HepG2 (cell line): ENCODE measurements around the gene ZNF48. TPM values are rescaled to one million over a fixed set of nuclear protein-coding genes. Genes with fewer than 3 reads are reported as not detected.

ENCODE experiments used
- ATAC-seq: fragments of 200-7000 bp; cut with Tn5 transposase; 3 replicates; pipeline ENCODE4 v1.9.1; 2020; ENCODE audit warnings: mild to moderate bottlenecking, moderate library complexity
- BruUV-seq: library from RNA; stranded (reverse); fragments of 400-500 nt; replicated peaks from 2 replicates; lab custom pipeline; 2021; lab: Mats Ljungman, UMichigan
- CTCF ChIA-PET: fragments of 300-600 bp; formaldehyde crosslinking; extraction: SDS; loops from one replicate; lab custom pipeline; 2021; ENCODE audit warnings: low total read pairs, inconsistent platforms, low intra/inter-chr PET ratio; lab: Yijun Ruan, JAX
- POLR2A ChIA-PET: fragments of 350-600 bp; sonication (Branson Sonifier 250); formaldehyde crosslinking; loops from one replicate; lab custom pipeline; 2020; ENCODE audit warnings: antibody characterized with exemption, inconsistent platforms; lab: Yijun Ruan, JAX
- DNase-seq: peaks from one replicate; pipeline ENCODE4 v3.0.0-alpha.2; 2015; ENCODE audit warnings: low spot score
- FAIRE-seq: peaks from 3 replicates; lab custom pipeline; 2011; peaks lifted over from hg19 to GRCh38; lab: Jason Lieb, UNC
- H2AFZ ChIP-seq: one replicate; pipeline ENCODE4 v1.6.1; 2011; ENCODE audit warnings: low read length, inconsistent platforms
- H3K27ac ChIP-seq: fragments of 300-600 bp; 3 replicates; pipeline ENCODE4 v1.8.0; 2011; ENCODE audit warnings: mixed run types, mild to moderate bottlenecking, mixed read lengths, low read length, inconsistent platforms; ENCODE audit not compliant: insufficient read depth; ENCODE audit errors: extremely low read length
- H3K27me3 ChIP-seq, 2 experiments: fragments of 200-600 bp in 1 of 2; 2 replicates in 1 of 2; 3 replicates in 1 of 2; pipeline versions ENCODE4 v1.6.0 to v1.8.0; 2011; ENCODE audit warnings: low read length in 2 of 2, mild to moderate bottlenecking in 2 of 2, moderate library complexity in 2 of 2, inconsistent platforms in 1 of 2; ENCODE audit not compliant: insufficient read depth in 2 of 2, control insufficient read depth in 1 of 2
- H3K36me3 ChIP-seq, 2 experiments: fragments of 200-600 bp in 1 of 2; replicated peaks in 1 of 2; 2 replicates in 1 of 2; 3 replicates in 1 of 2; pipeline versions ENCODE4 v1.5.1 to v1.8.0; 2011; ENCODE audit warnings: low read length in 2 of 2, inconsistent platforms in 1 of 2; ENCODE audit not compliant: insufficient read depth in 2 of 2, control insufficient read depth in 1 of 2
- H3K4me1 ChIP-seq: 2 replicates; pipeline ENCODE4 v1.5.1; 2012; ENCODE audit warnings: low read length, inconsistent platforms; ENCODE audit not compliant: insufficient read depth
- H3K4me2 ChIP-seq: 2 replicates; pipeline ENCODE4 v1.6.0; 2011; ENCODE audit warnings: low read depth, low read length, inconsistent platforms
- H3K4me3 ChIP-seq, 3 experiments: fragments of 200-600 bp in 1 of 3; sonication (generic), shearing (Covaris generic) in 1 of 3; replicated peaks in 1 of 3; 2 replicates each; pipeline ENCODE4 v1.5.1; 2011 to 2016; ENCODE audit warnings: low read length in 3 of 3, inconsistent platforms in 2 of 3, low read depth in 2 of 3, mild to moderate bottlenecking in 2 of 3, control low read depth in 1 of 3, mixed read lengths in 1 of 3; ENCODE audit not compliant: insufficient read depth in 1 of 3
- H3K79me2 ChIP-seq: one replicate; pipeline ENCODE4 v1.6.1; 2011; ENCODE audit warnings: low read length, inconsistent platforms; ENCODE audit not compliant: insufficient read depth
- H3K9ac ChIP-seq: 2 replicates; pipeline ENCODE4 v1.6.0; 2011; ENCODE audit warnings: mild to moderate bottlenecking, low read depth, low read length, inconsistent platforms; ENCODE audit not compliant: insufficient read depth
- H3K9me3 ChIP-seq: 2 replicates; pipeline ENCODE4 v1.5.1; 2012; ENCODE audit warnings: mild to moderate bottlenecking, low read length
- H4K20me1 ChIP-seq: 2 replicates; pipeline ENCODE4 v1.6.0; 2011; ENCODE audit warnings: inconsistent platforms, mild to moderate bottlenecking, low read length, moderate library complexity; ENCODE audit not compliant: insufficient read depth
- AGO1 ChIP-seq: fragments of 200-400 bp; formaldehyde crosslinking; IDR thresholded peaks from 2 replicates; pipeline ENCODE4 v1.6.1; 2017; ENCODE audit warnings: mild to moderate bottlenecking, low read depth, low read length, moderate library complexity; ENCODE audit not compliant: poor library complexity, severe bottlenecking
- ATF1 ChIP-seq: IDR thresholded peaks from 2 replicates; pipeline ENCODE4 v1.6.1; 2016; ENCODE audit warnings: mild to moderate bottlenecking, control low read depth
- MLLT10 ChIP-seq: sonication (generic); formaldehyde crosslinking; IDR thresholded peaks from 2 replicates; pipeline ENCODE4 v1.4.0; 2020; ENCODE audit warnings: missing genetic modification reagents
- PAX8 ChIP-seq: sonication (generic); formaldehyde crosslinking; IDR thresholded peaks from 2 replicates; pipeline ENCODE4 v1.8.0; 2022; ENCODE audit warnings: mild to moderate bottlenecking, missing genetic modification reagents, borderline replicate concordance
- POLR2AphosphoS5 ChIP-seq: IDR thresholded peaks from 2 replicates; pipeline ENCODE4 v1.6.1; 2012; ENCODE audit warnings: low read depth, low read length
- SP4 ChIP-seq: sonication (generic); formaldehyde crosslinking; IDR thresholded peaks from 2 replicates; pipeline ENCODE4 v1.8.1; 2023; ENCODE audit warnings: mild to moderate bottlenecking, missing genetic modification reagents
- ZBTB1 ChIP-seq: sonication (generic); formaldehyde crosslinking; IDR thresholded peaks from 2 replicates; pipeline ENCODE4 v1.4.0; 2020; ENCODE audit warnings: missing genetic modification reagents, borderline replicate concordance
- ZFYVE20 ChIP-seq: sonication (generic); formaldehyde crosslinking; IDR thresholded peaks from 2 replicates; pipeline ENCODE4 v1.8.0; 2023; ENCODE audit warnings: low read depth, mild to moderate bottlenecking, moderate library complexity, missing genetic modification reagents, borderline replicate concordance
- ZKSCAN1 ChIP-seq: fragments of 150-350 bp; IDR thresholded peaks from 2 replicates; pipeline ENCODE4 v1.6.1; 2014; ENCODE audit warnings: low read length
- ZNF225 ChIP-seq: sonication (generic); formaldehyde crosslinking; IDR thresholded peaks from 2 replicates; pipeline ENCODE4 v1.4.0; 2020; ENCODE audit warnings: mild to moderate bottlenecking, missing genetic modification reagents
- ZNF549 ChIP-seq: sonication (generic); formaldehyde crosslinking; IDR thresholded peaks from 2 replicates; pipeline ENCODE4 v1.5.0; 2020; ENCODE audit warnings: missing genetic modification reagents
- ZNF570 ChIP-seq: sonication (generic); formaldehyde crosslinking; IDR thresholded peaks from 2 replicates; pipeline ENCODE4 v1.4.0; 2020; ENCODE audit warnings: mild to moderate bottlenecking, missing genetic modification reagents, borderline replicate concordance
- WGBS: methylation state at CpG from one replicate; pipeline ENCODE4 v1.1.6; 2017; ENCODE audit warnings: low lambda C conversion rate; 5-methylcytosine and 5-hydroxymethylcytosine counted together
- in situ Hi-C: cut with HindIII; loops from 2 replicates; pipeline ENCODE4 v1.10.0; 2017; ENCODE audit warnings: low pct_unique_long_range_greater_than_20kb; ENCODE audit not compliant: extremely low pct_ligation_motif_present
- intact Hi-C: fragments of 100-400 bp; cut with micrococcal nuclease; formaldehyde crosslinking; loops from one replicate; pipeline ENCODE4 v1.10.0; 2022; ENCODE audit not compliant: unreplicated experiment
- polyA plus RNA-seq, 8 experiments: library from polyadenylated mRNA; depleted of rRNA in 3 of 8; stranded (reverse) in 7 of 8; unstranded in 1 of 8; fragments of >200 nt; fragmentation: Illumina TruSeq in 4 of 8; extraction: Trizol in 4 of 8; gene quantifications; 2 replicates each; pipeline versions ENCODE4 v1.2.1 to v1.2.3, GENCODE V29; 2011 to 2016; ENCODE audit warnings: low read depth in 4 of 8, missing spikeins in 1 of 8, mixed read lengths in 1 of 8; ENCODE audit not compliant: insufficient read depth in 1 of 8
- total RNA-seq, 5 experiments: library from RNA; depleted of rRNA; stranded (reverse); fragments of >200 nt; fragmentation: Illumina TruSeq; extraction: Trizol; gene quantifications; 2 replicates each; pipeline ENCODE4 v1.2.3, GENCODE V29; 2016; ENCODE audit warnings: low read depth in 1 of 5
- TF ChIP-seq, protein P1 (sequence below): sonication (generic); formaldehyde crosslinking; IDR thresholded peaks from 2 replicates; pipeline ENCODE4 v1.4.0; 2020; ENCODE audit warnings: missing genetic modification reagents
- TF ChIP-seq, protein P2 (sequence below): sonication (generic); formaldehyde crosslinking; IDR thresholded peaks from 2 replicates; pipeline ENCODE4 v1.5.0; 2020; ENCODE audit warnings: missing genetic modification reagents
- TF ChIP-seq, protein P3 (sequence below): sonication (generic); formaldehyde crosslinking; IDR thresholded peaks from 2 replicates; pipeline ENCODE4 v1.4.0; 2020; ENCODE audit warnings: missing genetic modification reagents
- TF ChIP-seq, protein P4 (sequence below): sonication (generic); formaldehyde crosslinking; IDR thresholded peaks from 2 replicates; pipeline ENCODE4 v1.8.0; 2022; ENCODE audit warnings: mild to moderate bottlenecking, missing genetic modification reagents, moderate library complexity

Gene ZNF48
- total and polyA plus RNA-seq, 2 of the 13 experiments (the other 11 are each of a cell fraction or from before 2014, with no cell fraction given) = 9.9 to 12.3 TPM

DNA sequence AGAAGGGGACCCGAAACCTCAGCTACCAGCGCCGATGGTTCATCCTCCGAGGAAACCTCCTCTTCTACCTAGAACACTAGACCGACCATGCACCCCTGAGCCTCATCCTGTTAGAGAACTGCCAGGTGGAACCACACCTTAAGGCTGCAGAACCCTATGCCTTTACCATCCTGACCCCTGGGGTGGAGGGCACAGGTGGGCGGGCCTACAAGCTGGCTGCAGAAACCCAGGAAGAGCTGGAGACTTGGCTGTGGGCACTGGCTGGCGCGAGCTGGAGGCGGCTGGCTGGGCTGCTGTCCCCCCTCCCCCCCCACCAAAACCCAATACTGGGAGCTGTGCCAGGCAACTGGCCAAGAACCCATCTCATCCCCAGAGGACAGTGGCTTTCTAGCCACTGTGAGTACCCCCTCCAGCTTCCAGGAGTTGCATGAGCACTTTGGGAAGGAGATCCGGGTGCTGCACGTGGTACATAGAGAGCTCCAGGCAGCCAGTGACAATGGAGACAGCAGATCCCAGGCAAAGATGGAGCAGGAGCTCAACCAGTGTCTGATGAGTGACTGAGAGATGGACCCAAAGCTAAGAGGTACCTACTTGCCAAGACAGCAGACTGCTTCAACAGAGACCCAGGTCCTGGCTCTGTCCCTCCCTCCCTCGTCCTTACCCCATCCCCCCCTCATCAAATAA is 38.7 kb upstream of the ZNF48 start (continued):
- 0 out of 2 replicates have a peak, but pooled peaks have one; percentile 18 for TF ChIP-seq SP4 (CRISPR knock-in tag)
- TF ChIP-seq, protein P1, sequence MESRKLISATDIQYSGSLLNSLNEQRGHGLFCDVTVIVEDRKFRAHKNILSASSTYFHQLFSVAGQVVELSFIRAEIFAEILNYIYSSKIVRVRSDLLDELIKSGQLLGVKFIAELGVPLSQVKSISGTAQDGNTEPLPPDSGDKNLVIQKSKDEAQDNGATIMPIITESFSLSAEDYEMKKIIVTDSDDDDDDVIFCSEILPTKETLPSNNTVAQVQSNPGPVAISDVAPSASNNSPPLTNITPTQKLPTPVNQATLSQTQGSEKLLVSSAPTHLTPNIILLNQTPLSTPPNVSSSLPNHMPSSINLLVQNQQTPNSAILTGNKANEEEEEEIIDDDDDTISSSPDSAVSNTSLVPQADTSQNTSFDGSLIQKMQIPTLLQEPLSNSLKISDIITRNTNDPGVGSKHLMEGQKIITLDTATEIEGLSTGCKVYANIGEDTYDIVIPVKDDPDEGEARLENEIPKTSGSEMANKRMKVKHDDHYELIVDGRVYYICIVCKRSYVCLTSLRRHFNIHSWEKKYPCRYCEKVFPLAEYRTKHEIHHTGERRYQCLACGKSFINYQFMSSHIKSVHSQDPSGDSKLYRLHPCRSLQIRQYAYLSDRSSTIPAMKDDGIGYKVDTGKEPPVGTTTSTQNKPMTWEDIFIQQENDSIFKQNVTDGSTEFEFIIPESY (CRISPR knock-in tag) = peak; percentile 77
- TF ChIP-seq ZNF225 (CRISPR knock-in tag) = no peak
- TF ChIP-seq, protein P2, sequence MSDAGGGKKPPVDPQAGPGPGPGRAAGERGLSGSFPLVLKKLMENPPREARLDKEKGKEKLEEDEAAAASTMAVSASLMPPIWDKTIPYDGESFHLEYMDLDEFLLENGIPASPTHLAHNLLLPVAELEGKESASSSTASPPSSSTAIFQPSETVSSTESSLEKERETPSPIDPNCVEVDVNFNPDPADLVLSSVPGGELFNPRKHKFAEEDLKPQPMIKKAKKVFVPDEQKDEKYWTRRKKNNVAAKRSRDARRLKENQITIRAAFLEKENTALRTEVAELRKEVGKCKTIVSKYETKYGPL (CRISPR knock-in tag) = no peak
- no peak for TF ChIP-seq ZBTB1 (CRISPR knock-in tag)

DNA sequence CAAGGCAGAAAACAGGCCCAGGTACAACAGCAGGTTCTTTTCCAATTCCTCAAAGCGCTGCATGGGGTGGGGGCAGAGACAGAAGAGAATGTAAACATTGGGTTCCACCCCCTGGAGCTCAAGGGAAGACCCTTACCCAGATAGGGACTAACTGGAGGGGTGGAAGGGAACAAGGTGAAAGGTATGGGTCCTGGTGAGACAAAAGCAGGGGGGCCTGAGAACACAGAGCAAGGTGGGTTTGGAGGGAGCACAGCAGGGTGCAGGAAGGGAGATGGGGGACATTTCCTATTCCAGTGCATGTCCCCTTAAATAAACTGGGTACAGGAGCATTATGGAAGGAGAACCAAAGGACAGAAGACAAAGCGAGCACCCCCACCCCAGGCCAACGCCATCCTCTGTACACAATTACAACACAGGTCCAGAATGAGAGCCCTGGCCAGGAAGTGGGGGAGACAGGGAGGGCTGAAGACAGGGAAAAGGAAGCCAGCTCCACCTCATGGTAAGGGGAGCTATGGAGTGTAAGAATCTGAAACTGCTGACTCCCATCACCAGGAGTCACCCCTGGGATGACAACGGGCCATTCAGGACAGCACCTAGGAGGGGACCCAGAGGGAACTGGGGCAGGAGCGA is 38.0 kb upstream of the ZNF48 start:
- no peaks in the 10 kb centered on the region for H3K9me3 ChIP-seq
- in situ Hi-C loops (loop anchor here (10.0 kb wide), 1 partner anchor 258 kb away; the partner anchor contains the start of gene ZNF689), intact Hi-C loops (no loop called here)
- H3K9ac ChIP-seq = no peak overlapping the region; the same call in none of the 2 replicates
- H4K20me1 ChIP-seq = no peaks in the 10 kb centered on the region
- ChIA-PET POLR2A (interaction anchor here (0.8 to 6.7 kb wide), 9 partner anchors 8 to 73 kb away, joined by 3 to 94 read pairs (median 5); partner anchors contain the start of genes DCTPP1, TBC1D10B, ZNF48 and ZNF771), CTCF (no interaction called here)
- DNase-seq (peak; percentile 36), FAIRE-seq (peak; percentile 44), ATAC-seq (no peak)
- peaks cover 23% of the 10 kb centered on the region for H3K79me2 ChIP-seq
- peaks cover 11 to 42% of the 10 kb centered on the region in 2 experiments for H3K36me3 ChIP-seq
- H2AFZ ChIP-seq = no peak overlapping the region
- H3K4me2 ChIP-seq = peak overlapping the region; percentile 95; the same call in 1 of the 2 replicates
- no peak overlapping the region for H3K4me3 ChIP-seq
- no peaks in the 10 kb centered on the region; a peak in 1 of 5 replicates for H3K27me3 ChIP-seq
- peaks cover 50% of the 10 kb centered on the region for H3K4me1 ChIP-seq
- peak overlapping the region; percentile 92 for H3K27ac ChIP-seq
- 76% methylated on average over 5 of the region's 5 CpGs for WGBS
- no TSS peak for BruUV-seq
- TF ChIP-seq ZKSCAN1 (no peak), ZNF570 (no peak), POLR2AphosphoS5 (peak; percentile 10; the same call in 1 of the 2 replicates), ZNF549 (CRISPR knock-in tag) (no peak), PAX8 (CRISPR knock-in tag) (no peak), ZFYVE20 (CRISPR knock-in tag) (no peak), AGO1 (no peak), MLLT10 (CRISPR knock-in tag) (no peak), ATF1 (no peak)
- TF ChIP-seq, protein P3, sequence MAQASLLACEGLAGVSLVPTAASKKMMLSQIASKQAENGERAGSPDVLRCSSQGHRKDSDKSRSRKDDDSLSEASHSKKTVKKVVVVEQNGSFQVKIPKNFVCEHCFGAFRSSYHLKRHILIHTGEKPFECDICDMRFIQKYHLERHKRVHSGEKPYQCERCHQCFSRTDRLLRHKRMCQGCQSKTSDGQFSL (CRISPR knock-in tag) = peak; percentile 63; the same call in 1 of the 2 replicates
- TF ChIP-seq, protein P4, sequence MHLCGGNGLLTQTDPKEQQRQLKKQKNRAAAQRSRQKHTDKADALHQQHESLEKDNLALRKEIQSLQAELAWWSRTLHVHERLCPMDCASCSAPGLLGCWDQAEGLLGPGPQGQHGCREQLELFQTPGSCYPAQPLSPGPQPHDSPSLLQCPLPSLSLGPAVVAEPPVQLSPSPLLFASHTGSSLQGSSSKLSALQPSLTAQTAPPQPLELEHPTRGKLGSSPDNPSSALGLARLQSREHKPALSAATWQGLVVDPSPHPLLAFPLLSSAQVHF (CRISPR knock-in tag) = 0 out of 2 replicates have a peak, but pooled peaks have one; percentile 47
